ENCODE results near the gene STARD7.
"Not testable (repeated sequence)": the region's sequence is repeated elsewhere in the genome, so short reads cannot be mapped to it uniquely, and the experiment has no call there.

Gene STARD7

GRCh38 chr2:96145848-96146152, 62.8 kb downstream of the STARD7 start:
- DNase-seq = no peak

- peak; percentile 95 for DNase-seq
These were observed 63.4 kb downstream of the STARD7 start, which contains the start of gene DUSP2 for GRCh38 chr2:96145036-96145847. TSS of gene DUSP2 (minus strand) at chr2:96145440. CDS start at chr2:96145354, 86 bp downstream.

GRCh38 chr2:96144481-96145035, 64.1 kb downstream of the STARD7 start:
- peak; percentile 68 for DNase-seq

GRCh38 chr2:96143848-96144480, 64.7 kb downstream of the STARD7 start:
- DNase-seq = peak; percentile 63

- DNase-seq = peak; percentile 65
These were observed 65.3 kb downstream of the STARD7 start for GRCh38 chr2:96143231-96143847.

GRCh38 chr2:96142217-96143113, 66.2 kb downstream of the STARD7 start:
- peak; percentile 92 for DNase-seq

- DNase-seq = not testable (repeated sequence)
These were observed 67.0 kb downstream of the STARD7 start for GRCh38 chr2:96141624-96141967.

GRCh38 chr2:96140941-96141623, 67.5 kb downstream of the STARD7 start:
- no peak for DNase-seq

- no peak for DNase-seq
These were observed 69.4 kb downstream of the STARD7 start for GRCh38 chr2:96139181-96139758.

GRCh38 chr2:96138179-96139145, 70.2 kb downstream of the STARD7 start, which contains the start of gene ASTL:
TSS of gene ASTL (minus strand) at chr2:96138502. CDS start at chr2:96138436, 66 bp downstream.
- peak; percentile 73 for DNase-seq

GRCh38 chr2:96137321-96138178, 71.1 kb downstream of the STARD7 start:
- no peak for DNase-seq

GRCh38 chr2:96136129-96136720, 72.4 kb downstream of the STARD7 start:
- DNase-seq = no peak

GRCh38 chr2:96135621-96136020, 73.0 kb downstream of the STARD7 start:
- DNase-seq = no peak

GRCh38 chr2:96135171-96135570, 73.5 kb downstream of the STARD7 start:
- DNase-seq = no peak
